ENCODE measurements around the gene KCNMB2.
"Not testable (repeated sequence)": the region's sequence is repeated elsewhere in the genome, so short reads cannot be mapped to it uniquely, and the experiment has no call there.

The KCNMB2 gene
- total RNA-seq: 0 reads per million in 2 donors

GRCh38 chr3:178536211-178537079 lies at the start of gene KCNMB2:
Gene KCNMB2, plus strand, starts transcription at chr3:178536436.
- DNase-seq: no peak

- DNase-seq: no peak
Measured at GRCh38 chr3:178486903-178487302, 49.3 kb upstream of the KCNMB2 start.

DNA sequence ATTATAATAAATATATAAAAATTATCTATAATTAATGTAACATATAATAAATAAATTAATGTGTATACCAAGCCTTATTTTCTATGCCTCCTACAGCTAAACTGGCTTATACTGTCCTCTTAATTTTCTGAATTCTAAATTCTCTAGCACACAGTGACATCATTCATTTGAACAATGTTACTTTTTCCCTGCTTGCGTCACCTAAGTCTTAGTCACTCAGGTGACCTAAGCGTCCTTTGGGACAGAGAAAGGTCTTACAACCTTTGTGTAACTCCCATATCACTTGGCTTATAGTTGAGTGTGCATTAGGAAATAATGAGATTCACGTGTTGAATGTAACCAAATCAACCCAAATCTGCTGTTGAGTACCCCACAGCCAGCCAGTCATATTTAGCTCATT lies 48.5 kb upstream of the KCNMB2 start:
- DNase-seq: no peak

DNA sequence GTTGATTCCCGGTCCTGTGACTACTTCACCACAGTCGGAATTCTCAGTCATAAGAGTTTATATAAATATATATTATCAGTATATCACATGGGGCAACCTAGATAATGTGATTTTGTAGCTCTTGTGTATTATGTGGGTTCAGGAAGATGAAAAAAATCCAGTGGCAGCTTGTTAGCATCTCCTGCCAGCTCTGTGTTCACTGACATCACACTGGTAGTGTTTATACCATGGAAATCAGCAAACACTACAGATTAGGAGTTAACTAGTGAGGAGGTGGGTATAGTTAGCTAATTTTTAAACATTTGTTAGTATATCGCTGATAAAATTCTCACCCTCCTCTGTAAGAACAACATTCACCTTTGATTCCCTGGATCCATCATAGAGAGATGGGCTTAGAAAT lies 44.5 kb upstream of the KCNMB2 start:
- DNase-seq: no peak

- no peak for DNase-seq
Measured at GRCh38 chr3:178492491-178492890, 43.7 kb upstream of the KCNMB2 start.

- DNase-seq: no peak
Measured at GRCh38 chr3:178494386-178494785, 41.9 kb upstream of the KCNMB2 start.

GRCh38 chr3:178496911-178497310 lies 39.3 kb upstream of the KCNMB2 start:
- no peak for DNase-seq

GRCh38 chr3:178498871-178499270 lies 37.4 kb upstream of the KCNMB2 start:
- DNase-seq: no peak

DNA sequence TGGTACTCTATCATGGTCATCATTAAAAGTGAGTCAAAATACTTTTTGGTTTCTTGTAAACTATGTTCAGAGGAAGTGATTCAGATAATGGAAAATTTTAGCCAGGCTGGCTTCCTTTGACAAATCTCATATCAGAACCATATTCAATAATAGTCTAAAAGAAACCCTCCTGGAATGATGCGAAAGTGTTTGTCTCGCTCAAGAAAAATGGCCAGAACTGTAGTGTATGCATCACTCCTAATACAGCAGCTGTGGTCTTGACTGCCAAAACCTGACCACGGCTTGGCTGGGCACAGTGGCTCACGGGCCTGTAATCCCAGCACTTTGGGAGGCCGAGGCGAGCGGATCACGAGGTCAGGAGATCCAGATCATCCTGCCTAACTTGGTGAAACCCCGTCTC lies 35.6 kb upstream of the KCNMB2 start:
- DNase-seq: no peak

GRCh38 chr3:178504128-178504527 lies 32.1 kb upstream of the KCNMB2 start:
- no peak for DNase-seq

GRCh38 chr3:178505832-178506231 lies 30.4 kb upstream of the KCNMB2 start:
- no peak for DNase-seq

- DNase-seq: no peak
Measured at GRCh38 chr3:178507507-178508442, 28.5 kb upstream of the KCNMB2 start.

- DNase-seq: no peak
Measured at GRCh38 chr3:178508443-178508825, 27.8 kb upstream of the KCNMB2 start.

DNA sequence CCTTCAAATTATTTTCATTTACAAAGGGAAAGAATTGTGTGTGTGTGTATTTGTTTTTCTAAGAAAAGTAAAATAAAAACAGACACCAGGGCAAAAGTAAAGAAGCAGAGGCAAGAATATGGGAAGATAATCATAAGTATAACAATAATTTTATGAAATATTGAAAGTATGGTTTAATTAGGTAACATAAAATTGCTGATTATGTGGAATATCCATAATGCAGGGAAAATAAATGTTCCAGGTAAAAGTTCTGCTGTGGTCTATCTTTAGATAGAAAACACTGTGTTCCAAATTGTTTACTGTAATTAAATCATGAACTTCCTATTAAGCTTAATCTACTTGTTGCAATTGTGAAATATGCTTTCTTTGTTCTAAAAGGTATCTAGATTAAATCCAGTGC lies 25.7 kb upstream of the KCNMB2 start:
- no peak for DNase-seq

DNA sequence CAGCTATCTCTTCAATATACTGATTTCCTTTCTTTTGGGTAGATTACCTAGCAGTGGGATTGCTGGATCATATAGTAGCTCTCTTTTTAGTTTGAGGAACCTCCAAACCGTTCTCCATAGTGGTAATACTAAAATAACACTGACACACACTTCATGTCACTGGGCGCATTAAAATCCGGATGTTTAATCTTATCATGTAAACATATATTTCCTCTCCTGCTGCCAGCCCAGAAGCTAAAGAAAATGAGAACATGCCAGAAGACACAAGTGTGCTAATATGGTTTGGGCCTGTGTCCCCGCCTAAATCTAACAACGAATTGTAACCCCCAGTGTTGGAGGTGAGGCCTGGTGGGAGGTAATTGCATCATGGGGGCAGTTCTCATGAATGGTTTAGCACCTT lies 23.6 kb upstream of the KCNMB2 start:
- no peak for DNase-seq

- DNase-seq: no peak
Measured at GRCh38 chr3:178513546-178514380, 22.5 kb upstream of the KCNMB2 start.

DNA sequence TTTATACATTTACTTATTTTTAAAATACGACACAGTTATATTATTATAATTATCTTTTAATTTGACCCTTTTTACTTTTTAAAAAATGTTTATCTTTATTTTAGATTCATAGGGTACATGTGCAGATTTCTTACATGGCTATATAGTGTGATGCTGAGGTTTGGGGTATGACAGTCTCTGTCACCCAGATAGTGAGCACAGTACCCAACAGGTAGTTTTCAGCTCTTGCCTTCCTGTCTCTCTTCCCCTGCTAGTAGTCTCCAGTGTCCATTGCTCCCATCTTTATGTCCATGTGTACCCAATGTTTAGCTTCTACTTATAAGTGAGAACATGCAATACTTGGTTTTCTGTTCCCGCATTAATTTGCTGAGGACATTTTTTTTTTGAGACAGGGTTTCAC lies 21.8 kb upstream of the KCNMB2 start:
- no peak for DNase-seq

- DNase-seq: not testable (repeated sequence)
Measured at GRCh38 chr3:178515076-178515744, 21.0 kb upstream of the KCNMB2 start.

DNA sequence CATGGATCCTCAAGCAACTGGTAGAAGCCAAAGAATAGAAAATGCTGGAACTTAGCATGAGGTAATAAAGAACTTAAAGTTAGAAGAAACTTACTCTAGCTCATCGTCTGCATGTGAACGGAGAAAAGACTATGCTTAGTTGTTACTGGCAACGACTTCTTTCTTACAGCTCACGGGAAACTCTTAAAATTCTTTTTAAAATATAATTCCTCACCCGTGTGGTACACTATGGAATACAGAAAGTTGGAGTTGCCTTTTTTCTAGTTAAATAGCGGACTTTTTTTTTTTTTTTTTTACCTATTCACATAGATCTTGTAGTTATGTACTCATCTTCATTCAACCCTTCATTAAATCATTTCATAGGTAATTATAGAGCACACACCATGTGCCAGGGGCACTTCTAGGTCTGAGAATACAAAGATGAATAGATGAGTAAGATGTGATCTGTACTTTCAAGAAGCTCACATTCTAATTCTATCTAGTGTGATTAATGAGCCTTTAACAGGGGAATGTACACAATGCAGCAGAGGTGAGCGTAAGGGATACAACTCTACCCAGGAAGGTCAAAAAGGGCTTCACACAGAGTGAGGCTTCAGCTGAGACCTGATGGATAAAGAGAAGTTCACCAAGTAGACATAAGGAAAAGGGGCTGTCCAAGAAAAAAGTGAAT lies 18.4 kb upstream of the KCNMB2 start:
- no peak for DNase-seq

- DNase-seq: no peak
Measured at GRCh38 chr3:178518660-178519396, 17.4 kb upstream of the KCNMB2 start.

DNA sequence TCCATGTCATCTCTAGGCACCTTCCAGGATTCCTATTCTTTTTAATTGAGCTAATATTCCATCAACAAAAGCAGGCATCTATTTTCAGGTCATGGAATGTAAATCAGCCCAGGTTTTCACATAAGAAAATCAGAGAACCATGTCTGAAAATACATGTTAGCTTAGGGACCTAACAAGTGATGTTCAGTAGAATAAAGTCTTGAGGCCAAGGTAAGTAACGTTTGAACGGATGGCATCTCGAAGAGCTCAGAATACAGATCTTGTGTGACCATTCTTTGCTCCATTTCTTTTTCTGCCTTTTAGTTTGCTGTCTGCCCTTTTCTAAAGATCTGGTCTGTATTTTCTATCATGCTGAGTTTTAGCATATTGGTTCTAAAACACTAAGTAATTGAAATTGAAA lies 16.5 kb upstream of the KCNMB2 start:
- DNase-seq: no peak
